BLaER1 (cell line): ENCODE results near the gene LPP.
A peak's percentile ranks its signal among the peaks of the same experiment; 100 is the strongest.

Experiments used
- H3K27ac ChIP-seq: shearing (Covaris generic); formaldehyde crosslinking; 2 replicates; pipeline ENCODE4 v1.8.1; 2022
- H3K27me3 ChIP-seq: shearing (Covaris generic); formaldehyde crosslinking; 2 replicates; pipeline ENCODE4 v1.8.1; 2022
- H3K36me3 ChIP-seq: shearing (Covaris generic); formaldehyde crosslinking; 2 replicates; pipeline ENCODE4 v1.8.1; 2022
- H3K4me1 ChIP-seq: shearing (Covaris generic); formaldehyde crosslinking; 2 replicates; pipeline ENCODE4 v1.8.1; 2022
- H3K4me2 ChIP-seq: shearing (Covaris generic); formaldehyde crosslinking; 2 replicates; pipeline ENCODE4 v1.8.1; 2022
- H3K4me3 ChIP-seq: shearing (Covaris generic); formaldehyde crosslinking; 2 replicates; pipeline ENCODE4 v1.8.1; 2022
- H3K9ac ChIP-seq: shearing (Covaris generic); formaldehyde crosslinking; 2 replicates; pipeline ENCODE4 v1.8.1; 2022
- H3K9me3 ChIP-seq: shearing (Covaris generic); formaldehyde crosslinking; 2 replicates; pipeline ENCODE4 v1.8.1; 2022
- H4K20me1 ChIP-seq: shearing (Covaris generic); formaldehyde crosslinking; 2 replicates; pipeline ENCODE4 v1.8.1; 2022
- Cebpa-rat ChIP-seq: shearing (Covaris generic); IDR thresholded peaks from 2 replicates; pipeline ENCODE4 v1.8.1; 2022

Gene LPP

DNA sequence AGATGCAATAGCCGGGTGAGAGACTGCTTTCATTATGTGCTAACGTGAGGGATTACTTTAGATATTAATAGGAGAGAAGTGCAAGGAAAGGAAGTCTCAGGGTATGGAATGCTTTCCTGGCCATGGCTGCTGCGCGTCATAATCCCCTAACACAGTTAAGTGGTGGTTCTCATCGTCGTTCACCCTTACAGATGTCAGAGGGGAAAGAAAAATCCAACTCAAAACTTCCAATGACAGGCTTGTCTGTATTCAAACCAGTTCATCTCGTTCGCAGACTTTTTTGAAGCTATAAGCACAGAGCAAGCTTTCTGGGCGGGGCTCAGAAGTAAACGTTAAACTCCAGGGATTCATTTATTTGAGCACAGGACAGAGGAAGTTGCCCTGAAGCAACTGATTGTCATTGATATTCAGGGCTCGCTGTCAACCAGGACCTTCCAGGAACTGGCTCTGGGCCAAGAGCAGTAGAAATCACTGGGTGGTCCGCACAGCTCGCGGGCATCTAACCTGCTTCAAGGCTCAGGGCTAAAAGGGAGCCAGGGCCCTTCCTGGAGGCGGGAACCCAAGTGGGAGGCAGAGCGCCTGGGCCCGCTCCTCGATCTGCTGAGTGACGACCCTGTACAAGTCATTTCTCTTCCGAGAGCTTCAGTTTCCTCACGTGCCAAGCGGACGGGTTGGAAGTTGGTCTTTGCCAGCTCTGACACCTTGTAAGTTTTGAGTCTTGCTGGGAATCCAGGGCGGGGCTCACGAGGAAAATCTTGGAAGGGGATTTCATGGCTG is 1.1 kb upstream of the LPP start:
- peak overlapping the region; percentile 78 for H3K27ac ChIP-seq
- no peaks in the 10 kb centered on the region for H3K36me3 ChIP-seq
- H3K27me3 ChIP-seq = no peaks in the 10 kb centered on the region
- peak overlapping the region; percentile 83 for H3K4me3 ChIP-seq
- TF ChIP-seq Cebpa-rat = no peak
- peak overlapping the region; percentile 84 for H3K9ac ChIP-seq
- no peaks in the 10 kb centered on the region for H3K9me3 ChIP-seq
- H3K4me2 ChIP-seq = peak overlapping the region; percentile 90
- H4K20me1 ChIP-seq = peaks cover 26% of the 10 kb centered on the region; the same call in 1 of the 2 replicates
- peaks cover 61% of the 10 kb centered on the region for H3K4me1 ChIP-seq

DNA sequence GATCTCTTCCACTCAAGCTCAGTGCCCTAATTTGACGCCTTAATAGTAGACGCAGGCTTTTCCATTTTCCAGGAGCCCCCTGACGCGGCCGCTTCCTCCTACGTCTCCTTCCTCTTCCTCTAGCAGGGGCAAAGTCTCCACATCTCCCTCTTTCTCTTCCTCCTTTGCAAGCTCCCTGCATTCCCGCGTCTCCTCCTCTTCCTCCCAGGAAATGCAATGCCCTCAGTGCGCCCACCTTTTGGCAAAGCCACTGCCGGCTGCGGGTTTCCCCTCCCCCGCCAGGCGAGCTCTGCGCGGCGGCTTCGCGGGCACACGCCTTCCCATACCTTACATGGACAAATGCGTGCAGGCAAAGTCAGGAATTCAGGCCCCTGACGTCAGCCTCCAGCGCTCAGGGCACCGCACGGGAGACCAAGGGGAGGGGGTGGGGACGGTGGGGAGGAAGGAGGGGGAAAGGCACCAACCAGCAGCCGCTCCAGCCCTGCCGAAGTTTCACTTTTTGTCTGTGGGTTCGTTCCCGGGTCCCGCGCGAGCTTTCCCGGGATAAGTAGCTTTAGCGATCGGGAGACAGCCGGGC is 432 bp upstream of the LPP start:
- peaks cover 33% of the 10 kb centered on the region; the same call in 1 of the 2 replicates for H4K20me1 ChIP-seq
- peak overlapping the region; percentile 84 for H3K9ac ChIP-seq
- H3K36me3 ChIP-seq = no peaks in the 10 kb centered on the region
- no peaks in the 10 kb centered on the region for H3K27me3 ChIP-seq
- H3K4me2 ChIP-seq = peak overlapping the region; percentile 90
- H3K27ac ChIP-seq = peak overlapping the region; percentile 78
- no peak for TF ChIP-seq Cebpa-rat
- H3K4me1 ChIP-seq = peaks cover 60% of the 10 kb centered on the region
- no peaks in the 10 kb centered on the region for H3K9me3 ChIP-seq
- H3K4me3 ChIP-seq = peak overlapping the region; percentile 83

DNA sequence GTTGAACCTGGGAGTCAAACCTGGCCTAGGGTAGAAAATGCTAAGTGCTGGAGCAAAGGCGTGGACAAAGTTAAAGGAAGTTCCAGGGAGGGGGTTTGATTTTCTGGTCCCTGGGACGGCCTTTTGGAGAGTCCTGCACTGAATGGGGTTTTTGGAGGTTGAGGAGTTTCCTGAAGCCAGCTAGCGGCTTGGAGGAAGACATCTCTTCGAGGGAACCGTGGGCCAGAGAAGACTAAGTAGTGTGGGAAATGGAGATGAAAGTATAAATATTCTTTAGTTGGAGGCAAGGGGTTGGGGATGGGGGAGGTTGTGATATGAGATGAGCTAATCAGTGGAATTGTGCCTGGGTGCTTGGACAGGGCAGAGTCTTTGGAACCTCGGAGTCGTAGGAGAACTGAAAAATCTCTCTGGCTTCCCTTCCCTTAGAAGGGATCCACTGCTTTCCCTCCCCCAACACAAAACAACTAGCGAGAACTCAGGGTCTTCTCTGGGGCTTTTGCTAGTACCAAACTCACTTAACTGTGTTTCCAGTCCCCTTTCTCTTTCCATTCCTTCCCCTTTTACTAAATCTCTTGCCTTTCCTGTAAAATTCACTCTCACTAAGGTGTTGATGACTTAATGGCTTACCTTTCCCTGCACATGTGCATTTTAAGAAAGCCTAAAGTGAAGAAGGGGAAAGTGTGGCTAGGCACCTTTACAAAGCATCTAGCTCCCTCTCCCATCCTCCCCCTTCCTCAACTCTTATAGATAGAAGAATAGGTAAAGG is 1.0 kb downstream of the LPP start:
- Histone ChIP-seq H4K20me1 (peaks cover 44% of the 10 kb centered on the region), H3K4me1 (peaks cover 50% of the 10 kb centered on the region), H3K27me3 (no peaks in the 10 kb centered on the region), H3K27ac (peak overlapping the region; percentile 78; the same call in 1 of the 2 replicates), H3K9ac (peak overlapping the region; percentile 84), H3K36me3 (peaks cover 5% of the 10 kb centered on the region; the same call in 1 of the 2 replicates), H3K9me3 (no peaks in the 10 kb centered on the region), H3K4me3 (peak overlapping the region; percentile 83), H3K4me2 (peak overlapping the region; percentile 90)
- TF ChIP-seq Cebpa-rat = no peak

DNA sequence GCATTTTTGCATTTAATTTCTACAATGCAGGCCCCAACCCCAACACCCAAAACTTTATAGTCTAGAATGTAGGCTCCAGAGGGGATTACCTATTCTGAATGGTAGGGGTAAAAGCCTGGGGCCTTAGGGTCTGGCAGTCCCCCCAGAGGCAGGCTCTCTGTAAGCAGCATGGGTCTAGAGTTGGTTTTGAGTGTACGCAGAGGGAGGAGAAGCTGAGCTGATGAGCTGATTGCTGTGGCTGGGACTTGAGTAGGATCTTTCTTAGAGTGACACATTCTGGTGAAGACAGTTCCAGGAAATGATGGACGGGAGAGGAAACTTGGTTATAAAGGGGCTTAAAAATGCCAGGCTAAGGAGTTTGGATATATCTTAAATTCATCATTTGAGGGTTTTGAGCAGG is 2.1 kb downstream of the LPP start:
- H3K4me2 ChIP-seq = 0 out of 2 replicates have a peak overlapping the region, but pooled peaks have one; percentile 90
- H3K27me3 ChIP-seq = no peaks in the 10 kb centered on the region
- H4K20me1 ChIP-seq = peaks cover 44% of the 10 kb centered on the region
- no peak overlapping the region for H3K27ac ChIP-seq
- H3K36me3 ChIP-seq = peaks cover 6% of the 10 kb centered on the region; the same call in 1 of the 2 replicates
- H3K9me3 ChIP-seq = no peaks in the 10 kb centered on the region
- H3K9ac ChIP-seq = no peak overlapping the region
- H3K4me1 ChIP-seq = peaks cover 50% of the 10 kb centered on the region
- TF ChIP-seq Cebpa-rat = no peak
- H3K4me3 ChIP-seq = no peak overlapping the region

DNA sequence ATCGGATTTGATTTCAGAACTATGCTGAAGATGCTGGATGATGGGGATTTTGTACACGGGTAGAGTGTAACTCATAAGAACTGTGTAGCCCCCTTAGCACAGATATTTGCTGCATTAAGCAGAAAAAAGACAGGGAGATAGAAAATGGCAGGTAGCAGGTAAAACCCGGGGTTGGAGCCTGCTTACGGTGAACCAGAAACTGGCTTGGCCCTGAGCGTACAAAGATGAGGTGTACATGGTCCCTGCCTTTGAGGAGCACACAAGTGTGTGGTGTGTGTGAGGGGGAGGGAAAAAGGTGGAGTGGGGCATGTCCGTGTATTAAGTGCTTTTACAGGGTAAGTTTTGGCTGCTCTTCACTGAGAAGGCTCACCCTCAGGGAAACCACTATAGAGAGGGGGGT is 3.5 kb downstream of the LPP start:
- H3K9ac ChIP-seq = no peak overlapping the region
- peaks cover 44% of the 10 kb centered on the region for H3K4me1 ChIP-seq
- peaks cover 19% of the 10 kb centered on the region for H3K36me3 ChIP-seq
- H4K20me1 ChIP-seq = peaks cover 44% of the 10 kb centered on the region
- no peaks in the 10 kb centered on the region for H3K9me3 ChIP-seq
- TF ChIP-seq Cebpa-rat = no peak
- H3K4me2 ChIP-seq = no peak overlapping the region
- H3K4me3 ChIP-seq = no peak overlapping the region
- no peak overlapping the region for H3K27ac ChIP-seq
- H3K27me3 ChIP-seq = no peaks in the 10 kb centered on the region

DNA sequence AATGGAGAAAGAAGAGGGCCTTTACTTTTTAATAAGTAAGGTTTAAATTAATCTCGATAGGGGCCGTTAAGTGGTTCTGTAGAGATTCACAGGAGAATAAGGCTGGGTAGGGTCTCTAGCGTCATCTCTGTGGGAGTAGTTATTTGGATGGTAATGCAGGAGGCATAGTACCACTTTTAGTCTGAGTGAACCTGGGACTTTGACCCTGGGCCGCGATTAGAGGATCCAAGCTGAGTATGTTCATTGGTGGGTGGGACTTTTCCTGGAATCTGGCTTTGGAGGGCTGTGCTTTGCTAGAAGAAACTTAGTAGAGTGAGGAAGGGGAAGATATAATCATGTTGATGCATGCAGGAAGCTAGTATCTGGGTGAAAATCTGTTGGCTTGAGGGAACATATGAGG is 4.0 kb downstream of the LPP start:
- Histone ChIP-seq H3K27me3 (no peaks in the 10 kb centered on the region), H3K4me1 (peaks cover 39% of the 10 kb centered on the region), H3K27ac (no peak overlapping the region), H3K4me2 (no peak overlapping the region), H3K36me3 (peaks cover 25% of the 10 kb centered on the region), H4K20me1 (peaks cover 44% of the 10 kb centered on the region), H3K4me3 (no peak overlapping the region), H3K9ac (no peak overlapping the region), H3K9me3 (no peaks in the 10 kb centered on the region)
- TF ChIP-seq Cebpa-rat = no peak

DNA sequence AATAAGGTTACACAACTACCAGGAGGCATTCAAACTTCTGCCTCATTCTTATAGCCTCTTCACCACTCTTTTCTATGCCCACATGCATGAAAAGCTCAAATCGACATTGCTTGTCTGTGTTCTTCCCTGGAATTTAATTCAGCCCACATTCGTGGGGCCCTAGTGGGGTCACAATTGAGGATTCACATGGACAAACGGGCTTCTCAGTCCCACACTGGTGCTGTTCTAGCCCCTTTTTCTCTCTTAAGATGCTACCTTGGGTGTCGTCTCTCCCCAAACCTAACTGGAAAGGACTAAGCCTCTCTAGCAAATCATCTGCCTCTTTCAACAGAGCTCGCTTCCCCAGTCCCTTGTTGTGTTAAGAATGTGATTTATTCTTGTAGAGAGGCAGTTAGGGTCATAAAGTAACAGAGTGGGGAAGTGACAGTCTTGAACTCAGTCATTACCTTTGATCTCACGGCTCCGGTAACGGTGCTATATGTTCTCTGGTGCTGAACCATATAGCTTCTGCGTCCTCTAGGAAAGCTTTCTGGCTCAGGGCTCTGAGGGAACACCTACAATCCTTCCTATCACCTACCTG is 4.9 kb downstream of the LPP start:
- Histone ChIP-seq H3K9me3 (no peaks in the 10 kb centered on the region), H3K4me2 (no peak overlapping the region), H4K20me1 (peaks cover 45% of the 10 kb centered on the region), H3K27ac (no peak overlapping the region), H3K4me3 (no peak overlapping the region), H3K36me3 (peaks cover 30% of the 10 kb centered on the region), H3K27me3 (no peaks in the 10 kb centered on the region), H3K9ac (no peak overlapping the region), H3K4me1 (peaks cover 37% of the 10 kb centered on the region)
- no peak for TF ChIP-seq Cebpa-rat

DNA sequence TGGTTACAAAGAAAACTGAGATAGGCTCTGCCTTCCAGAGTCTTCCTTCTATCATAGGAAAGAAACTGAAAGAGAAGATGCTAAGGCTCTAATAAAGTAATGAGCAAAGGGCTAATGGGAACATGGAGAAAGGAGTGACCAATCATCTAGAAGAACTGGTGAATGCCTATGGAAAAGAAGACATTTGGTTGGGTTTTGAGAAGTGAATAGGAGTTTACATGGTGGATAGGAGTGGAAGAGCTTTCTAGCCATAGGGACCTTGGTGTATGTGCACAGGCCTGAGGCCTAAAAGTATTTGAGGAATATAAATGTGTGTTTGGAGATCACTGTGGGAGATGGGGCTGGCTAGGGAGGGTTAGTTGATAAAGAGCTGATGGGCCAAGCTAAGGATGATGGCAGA is 6.8 kb downstream of the LPP start:
- Histone ChIP-seq H4K20me1 (peaks cover 57% of the 10 kb centered on the region), H3K4me1 (peaks cover 27% of the 10 kb centered on the region), H3K4me3 (no peak overlapping the region), H3K9ac (no peak overlapping the region), H3K36me3 (peaks cover 30% of the 10 kb centered on the region), H3K4me2 (no peak overlapping the region), H3K9me3 (no peaks in the 10 kb centered on the region), H3K27me3 (no peaks in the 10 kb centered on the region), H3K27ac (no peak overlapping the region)
- no peak for TF ChIP-seq Cebpa-rat

DNA sequence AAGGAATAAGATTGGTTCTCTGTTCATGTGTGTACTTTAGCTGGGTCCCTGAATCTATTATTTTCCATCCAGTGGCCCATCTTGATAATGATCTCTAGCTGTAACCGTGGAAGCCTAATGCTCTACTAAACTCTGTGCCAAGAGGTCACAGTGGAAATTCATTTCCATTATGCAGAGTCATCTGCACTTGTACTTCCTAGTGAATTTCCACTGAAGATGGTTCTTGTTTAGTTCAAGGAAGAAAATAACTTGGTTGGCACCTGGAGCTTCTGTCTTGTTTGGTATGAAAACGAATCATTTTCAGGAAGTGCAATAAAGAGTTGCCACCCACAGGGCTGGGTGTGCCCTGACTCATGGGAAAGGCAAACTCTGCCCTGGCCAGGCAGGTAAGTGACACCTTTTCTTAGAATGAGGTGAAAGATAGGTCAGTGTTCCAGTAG is 10.3 kb downstream of the LPP start:
- H3K4me3 ChIP-seq = no peak overlapping the region

More for the DNA sequence above, 10.3 kb downstream of the LPP start:
- Histone ChIP-seq H3K9ac (no peak overlapping the region), H3K4me2 (no peak overlapping the region), H3K27ac (no peak overlapping the region), H4K20me1 (peaks cover 32% of the 10 kb centered on the region), H3K9me3 (no peaks in the 10 kb centered on the region), H3K27me3 (no peaks in the 10 kb centered on the region), H3K4me1 (peaks cover 21% of the 10 kb centered on the region), H3K36me3 (peaks cover 27% of the 10 kb centered on the region)
- TF ChIP-seq Cebpa-rat = no peak
